Raji (cell line): Measurements from ENCODE around the gene ZBTB7C.

Experiments used
- POLR2A ChIP-seq: IDR thresholded peaks from 2 replicates; pipeline ENCODE4 v1.6.1; 2011; ENCODE audit warnings: low read depth, low read length, control low read depth; ENCODE audit not compliant: insufficient read depth

Gene ZBTB7C

GRCh38 chr18:48009116-48009745 is 400.0 kb downstream of the ZBTB7C start:
- TF ChIP-seq POLR2A, result no peak

DNA sequence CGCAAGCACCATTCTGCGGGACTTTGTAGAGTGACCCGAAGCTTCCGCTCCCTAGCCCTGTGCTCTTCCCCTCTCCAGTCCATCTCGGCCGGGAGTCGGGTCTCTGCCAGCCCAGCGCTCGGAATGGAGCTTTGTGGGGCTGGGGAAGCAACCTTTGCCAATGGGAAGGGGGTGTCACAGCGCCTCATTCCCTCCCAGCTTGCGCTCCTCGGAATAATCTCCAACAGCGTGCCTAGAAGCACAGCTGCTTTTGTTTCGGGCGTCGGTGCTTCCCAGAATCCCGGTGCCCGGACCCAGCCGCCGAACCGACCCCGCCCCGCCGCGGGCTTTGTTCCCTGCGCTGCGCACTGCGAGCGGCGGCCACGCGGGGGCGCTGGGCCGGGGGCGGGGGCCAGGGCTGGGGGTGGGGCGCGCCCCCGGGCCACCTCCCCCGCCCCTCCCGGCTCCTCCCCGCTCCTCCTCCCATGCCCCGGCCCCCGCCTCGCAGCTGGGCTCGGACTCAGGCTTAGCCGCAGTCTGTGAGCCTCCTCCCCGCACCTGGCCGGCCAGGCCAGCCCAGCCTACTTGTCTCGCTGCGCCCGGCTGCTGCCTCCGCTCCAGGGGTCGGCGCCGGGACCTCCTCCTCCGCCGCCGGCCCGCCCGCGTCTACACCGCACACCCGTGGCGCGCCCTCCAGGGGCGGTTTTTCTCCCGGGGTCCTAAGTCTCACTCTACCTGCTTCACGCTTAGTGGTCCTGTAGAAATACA is 401.1 kb downstream of the ZBTB7C start:
- TF ChIP-seq POLR2A, result no peak

- no peak for TF ChIP-seq POLR2A
Observed at GRCh38 chr18:48007381-48007780, 401.8 kb downstream of the ZBTB7C start.

- TF ChIP-seq POLR2A, result no peak
Observed at GRCh38 chr18:48006415-48007175, 402.6 kb downstream of the ZBTB7C start.

GRCh38 chr18:48004577-48004976 is 404.6 kb downstream of the ZBTB7C start:
- TF ChIP-seq POLR2A, result no peak

DNA sequence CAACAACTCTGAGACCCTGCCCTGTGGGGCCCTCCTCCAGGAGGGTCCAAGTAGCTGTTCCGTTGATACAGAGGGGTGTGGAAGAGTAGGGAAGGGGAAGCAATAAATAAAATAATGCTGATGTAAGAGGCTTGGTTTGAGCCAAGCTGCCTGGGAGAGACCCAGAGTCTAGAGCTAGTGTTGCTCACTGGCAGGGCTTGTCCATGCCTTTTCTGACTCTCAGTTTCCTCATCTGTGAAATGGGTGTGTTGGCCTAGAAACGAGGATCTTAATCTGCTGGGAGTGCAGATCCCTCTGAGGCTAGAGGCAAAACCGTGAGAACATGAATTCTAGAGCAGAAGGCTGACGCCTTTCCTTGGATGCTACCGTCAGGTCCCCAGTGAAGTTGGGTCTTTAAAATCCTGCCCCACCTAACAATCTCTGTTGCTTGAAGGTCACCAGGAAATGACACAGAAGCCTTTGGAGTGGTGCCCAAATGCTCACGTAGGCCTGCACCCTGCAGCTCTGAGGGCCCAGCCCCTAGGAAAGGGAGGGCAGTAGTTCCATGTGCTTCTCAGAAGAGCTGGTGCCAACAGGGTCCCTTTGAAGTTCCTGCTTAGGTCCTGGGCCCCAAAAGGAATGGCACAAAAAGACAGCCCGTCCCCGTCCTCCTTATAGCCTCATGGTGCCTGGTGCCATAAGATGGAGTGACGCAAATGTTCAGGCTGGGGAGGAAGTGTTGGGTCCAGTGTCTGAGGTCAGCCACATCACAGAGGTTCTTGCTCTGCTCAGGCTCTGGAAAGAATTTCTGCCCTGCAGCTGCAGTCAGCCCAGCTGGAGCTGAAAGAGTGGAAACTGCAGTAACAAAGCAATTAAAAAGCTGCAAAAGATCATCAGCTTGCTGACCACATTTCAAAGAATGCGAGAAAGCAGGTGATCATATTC is 405.5 kb downstream of the ZBTB7C start:
- TF ChIP-seq POLR2A, result no peak

- TF ChIP-seq POLR2A, result no peak
Observed at GRCh38 chr18:48002933-48003365, 406.2 kb downstream of the ZBTB7C start.

GRCh38 chr18:48000701-48001100 is 408.5 kb downstream of the ZBTB7C start:
- TF ChIP-seq POLR2A, result no peak

DNA sequence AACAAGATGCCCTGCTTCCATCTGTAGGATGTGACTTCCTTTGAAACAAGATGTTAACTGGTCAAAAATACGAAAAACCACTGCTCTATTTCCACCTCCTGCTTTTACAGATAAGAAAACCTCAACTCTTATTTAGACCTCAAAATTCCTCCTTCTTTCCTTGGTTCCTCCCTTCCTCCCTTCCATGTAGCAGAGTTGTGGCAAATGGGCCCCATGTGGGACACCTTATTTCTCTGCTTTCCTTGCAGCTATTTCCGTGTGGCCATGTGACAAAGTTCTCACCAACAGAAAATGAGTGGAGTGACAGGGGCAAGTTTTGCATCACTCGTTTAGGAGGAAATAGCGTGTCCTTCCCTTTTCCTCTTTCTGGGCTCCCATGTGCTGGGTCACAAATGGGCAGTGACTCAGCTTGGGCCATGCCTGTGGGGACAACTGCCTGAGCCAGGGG is 409.4 kb downstream of the ZBTB7C start:
- TF ChIP-seq POLR2A, result no peak

DNA sequence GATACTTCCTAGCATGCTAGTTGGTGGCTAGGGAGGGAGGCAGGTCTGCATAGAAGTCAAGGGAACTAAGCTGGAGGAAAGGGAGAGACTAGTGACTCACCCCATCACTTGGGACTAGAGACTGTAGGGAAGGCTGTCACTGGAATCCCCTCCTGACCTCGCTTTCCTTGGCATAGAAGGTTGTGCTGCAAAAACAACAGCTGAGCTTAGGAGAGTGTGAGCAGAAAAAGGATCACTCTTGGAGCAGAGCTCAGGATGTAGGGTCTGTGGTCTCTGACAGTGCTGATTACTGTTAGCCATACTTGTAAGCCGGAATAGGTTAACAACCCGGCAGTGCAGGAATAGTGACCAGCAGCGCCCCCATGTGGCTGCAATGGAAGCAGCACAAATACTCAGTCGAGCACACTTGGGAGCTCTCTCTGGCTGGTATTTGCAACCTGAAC is 411.8 kb downstream of the ZBTB7C start:
- no peak for TF ChIP-seq POLR2A

DNA sequence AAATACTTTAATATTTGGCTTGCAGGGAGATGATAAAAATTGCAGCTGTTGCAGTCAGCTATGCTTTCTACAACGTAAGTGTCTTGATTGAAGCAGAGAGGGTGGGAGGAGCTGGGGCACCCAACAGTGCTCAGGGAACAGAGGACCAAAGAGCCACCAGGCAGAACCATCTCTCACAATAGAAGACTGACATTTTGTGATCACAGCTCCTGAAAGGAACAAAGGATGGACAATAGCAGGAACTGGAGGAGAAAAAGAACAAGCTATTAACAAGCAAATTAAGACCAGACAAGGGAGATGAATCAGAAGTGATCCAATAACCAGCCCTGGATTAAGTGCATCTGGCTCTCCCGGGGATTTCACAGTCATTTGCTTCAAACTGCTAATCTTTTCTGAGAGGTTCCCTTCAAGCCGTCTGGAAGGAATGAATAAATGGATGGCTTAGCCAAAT is 413.1 kb downstream of the ZBTB7C start:
- TF ChIP-seq POLR2A, result no peak

DNA sequence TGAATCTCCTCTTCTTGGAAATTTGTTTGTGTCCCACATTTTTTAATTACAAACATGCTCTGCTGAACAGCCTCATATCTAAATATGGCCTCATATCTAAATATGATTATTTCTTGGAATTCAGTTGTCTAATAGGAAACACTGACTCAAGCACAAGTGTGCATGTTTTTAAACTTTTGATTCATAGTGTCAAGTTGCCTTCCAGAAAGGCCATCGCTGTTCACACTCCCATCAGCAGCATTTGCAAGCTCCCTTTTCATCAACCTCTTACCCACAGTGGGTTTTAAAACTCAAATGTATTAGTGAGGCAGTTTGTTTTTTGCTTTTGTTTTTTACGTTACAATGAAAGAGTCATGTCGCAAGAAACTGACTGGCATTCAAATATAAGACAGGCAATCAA is 413.5 kb downstream of the ZBTB7C start:
- TF ChIP-seq POLR2A, result no peak

GRCh38 chr18:47993409-47993808 is 415.8 kb downstream of the ZBTB7C start:
- TF ChIP-seq POLR2A, result no peak

GRCh38 chr18:47992976-47993375 is 416.2 kb downstream of the ZBTB7C start:
- no peak for TF ChIP-seq POLR2A

- no peak for TF ChIP-seq POLR2A
Observed at GRCh38 chr18:47992266-47992665, 416.9 kb downstream of the ZBTB7C start.
